Measurements from ENCODE around the gene OXSR1. TPM values are rescaled to one million over a fixed set of nuclear protein-coding genes. Genes with fewer than 3 reads are reported as not detected.
"Not testable (repeated sequence)": the region's sequence is repeated elsewhere in the genome, so short reads cannot be mapped to it uniquely, and the experiment has no call there.

Gene OXSR1
- total and polyA plus RNA-seq, 2 experiments from 2014 or later: 20.6 to 34.1 TPM

GRCh38 chr3:38281895-38282686, 116.8 kb downstream of the OXSR1 start, which contains the start of gene SLC22A14:
Gene SLC22A14, plus strand, starts transcription at chr3:38282294. Its CDS starts 23,733 bp downstream, at chr3:38306027.
- no peaks in the 10 kb centered on the region for H3K9me3 ChIP-seq (ENCODE audit: low read depth)
- no peak within 1 kb of the TSS for H3K4me3 ChIP-seq
- no peaks in the 10 kb centered on the region for H3K4me1 ChIP-seq (ENCODE audit: low read depth)
- no peaks in the 10 kb centered on the region for H3K27me3 ChIP-seq
- TF ChIP-seq, protein P1, sequence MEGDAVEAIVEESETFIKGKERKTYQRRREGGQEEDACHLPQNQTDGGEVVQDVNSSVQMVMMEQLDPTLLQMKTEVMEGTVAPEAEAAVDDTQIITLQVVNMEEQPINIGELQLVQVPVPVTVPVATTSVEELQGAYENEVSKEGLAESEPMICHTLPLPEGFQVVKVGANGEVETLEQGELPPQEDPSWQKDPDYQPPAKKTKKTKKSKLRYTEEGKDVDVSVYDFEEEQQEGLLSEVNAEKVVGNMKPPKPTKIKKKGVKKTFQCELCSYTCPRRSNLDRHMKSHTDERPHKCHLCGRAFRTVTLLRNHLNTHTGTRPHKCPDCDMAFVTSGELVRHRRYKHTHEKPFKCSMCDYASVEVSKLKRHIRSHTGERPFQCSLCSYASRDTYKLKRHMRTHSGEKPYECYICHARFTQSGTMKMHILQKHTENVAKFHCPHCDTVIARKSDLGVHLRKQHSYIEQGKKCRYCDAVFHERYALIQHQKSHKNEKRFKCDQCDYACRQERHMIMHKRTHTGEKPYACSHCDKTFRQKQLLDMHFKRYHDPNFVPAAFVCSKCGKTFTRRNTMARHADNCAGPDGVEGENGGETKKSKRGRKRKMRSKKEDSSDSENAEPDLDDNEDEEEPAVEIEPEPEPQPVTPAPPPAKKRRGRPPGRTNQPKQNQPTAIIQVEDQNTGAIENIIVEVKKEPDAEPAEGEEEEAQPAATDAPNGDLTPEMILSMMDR (IDR thresholded peaks at IDR 0.05; ENCODE audit: low read depth, low read length): peak; percentile 15
- no peak for DNase-seq (ENCODE audit: low read depth in 1 of 2, low spot score in 1 of 2)
- H3K27ac ChIP-seq: no peak within 1 kb of the TSS
- no peaks in the 10 kb centered on the region for H3K36me3 ChIP-seq

DNA sequence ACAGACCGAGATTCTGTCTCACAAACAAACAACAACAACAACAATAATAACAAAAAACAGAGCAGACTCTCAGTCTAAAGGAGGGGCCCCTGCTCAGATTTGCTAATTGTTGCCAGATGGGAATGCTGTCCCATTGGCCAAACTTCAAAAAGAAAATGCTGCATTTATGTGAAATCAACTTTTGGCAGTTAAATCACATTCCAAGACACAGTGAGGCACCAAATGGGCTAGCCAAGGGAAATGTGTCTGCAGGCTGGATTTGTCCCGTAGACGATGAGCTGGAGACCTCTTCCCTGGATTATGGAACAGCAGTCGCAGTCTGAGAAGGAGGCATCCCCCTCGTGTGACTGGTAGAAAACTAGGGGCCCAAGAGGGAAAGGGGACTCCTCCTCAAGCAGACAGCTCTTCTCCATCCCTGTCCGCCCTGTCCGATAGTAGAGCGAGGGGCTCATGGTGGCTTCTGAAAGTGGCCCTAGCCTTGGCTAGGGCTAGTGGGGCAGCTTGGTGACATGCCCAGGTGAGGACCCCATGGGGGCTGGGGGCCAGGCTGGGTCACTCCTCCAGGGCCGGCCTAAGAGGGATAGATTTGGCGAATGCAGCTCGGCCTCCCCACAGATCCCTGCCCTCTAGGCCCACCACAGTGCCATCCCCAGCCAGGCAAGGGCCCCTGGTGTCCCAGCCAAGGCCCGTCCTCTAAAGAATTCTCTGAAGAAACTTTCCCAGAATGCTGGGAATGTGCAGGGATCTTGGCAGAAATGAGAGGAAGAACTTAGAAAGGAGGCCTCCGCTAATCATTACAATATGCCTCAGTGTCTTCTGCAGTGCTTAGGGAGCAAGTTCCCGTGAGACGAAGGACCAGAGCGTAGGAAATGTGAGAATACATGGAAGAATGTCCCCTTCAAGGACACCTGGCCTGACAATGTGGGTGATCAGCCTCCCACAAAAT, 118.7 kb downstream of the OXSR1 start:
- no peak overlapping the region for H3K27ac ChIP-seq
- no peak overlapping the region for H3K4me3 ChIP-seq
- no peaks in the 10 kb centered on the region for H3K9me3 ChIP-seq (ENCODE audit: low read depth)
- H3K4me1 ChIP-seq (ENCODE audit: low read depth): no peaks in the 10 kb centered on the region
- no peaks in the 10 kb centered on the region for H3K36me3 ChIP-seq
- H3K27me3 ChIP-seq: no peaks in the 10 kb centered on the region
- TF ChIP-seq, protein P1 (IDR thresholded peaks at IDR 0.05; ENCODE audit: low read depth, low read length): no peak
- peak in 1 of 2 donors; percentile 71 for DNase-seq (ENCODE audit: low read depth in 1 of 2, low spot score in 1 of 2)

DNA sequence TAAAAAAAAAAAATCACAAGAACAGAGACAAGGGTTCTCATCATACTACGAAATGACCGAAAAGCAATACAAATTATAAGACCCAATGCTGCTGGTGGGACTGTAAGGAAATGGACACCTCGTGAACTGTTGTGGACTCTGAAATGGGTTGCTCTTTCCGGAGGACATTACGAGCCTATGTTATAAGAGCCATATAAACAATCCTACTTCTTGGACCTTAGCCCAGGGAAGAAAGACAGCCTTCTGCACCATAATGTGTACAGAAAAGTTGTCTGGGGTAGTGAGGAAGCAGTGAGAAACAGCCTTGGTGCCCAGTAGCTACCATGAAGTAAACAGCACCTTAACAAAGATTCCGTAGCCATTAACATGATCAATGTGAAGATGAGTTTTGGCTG, 119.4 kb downstream of the OXSR1 start:
- TF ChIP-seq, protein P1 (IDR thresholded peaks at IDR 0.05; ENCODE audit: low read depth, low read length): no peak
- Histone ChIP-seq H3K9me3 (ENCODE audit: low read depth) (no peaks in the 10 kb centered on the region), H3K27ac (no peak overlapping the region), H3K27me3 (no peaks in the 10 kb centered on the region), H3K4me1 (ENCODE audit: low read depth) (no peaks in the 10 kb centered on the region), H3K36me3 (no peaks in the 10 kb centered on the region), H3K4me3 (no peak overlapping the region)
- DNase-seq (ENCODE audit: low read depth in 1 of 2, low spot score in 1 of 2): no peak

- H3K27me3 ChIP-seq; H3K36me3 ChIP-seq; H3K4me1 ChIP-seq (ENCODE audit: low read depth); DNase-seq (ENCODE audit: low read depth in 1 of 2, low spot score in 1 of 2); H3K27ac ChIP-seq; H3K4me3 ChIP-seq; H3K9me3 ChIP-seq (ENCODE audit: low read depth): not testable (repeated sequence)
Measured at GRCh38 chr3:38289286-38290217, 124.2 kb downstream of the OXSR1 start.

- H3K4me1 ChIP-seq (ENCODE audit: low read depth); H3K4me3 ChIP-seq; H3K27me3 ChIP-seq; H3K9me3 ChIP-seq (ENCODE audit: low read depth); H3K36me3 ChIP-seq; DNase-seq (ENCODE audit: low read depth in 1 of 2, low spot score in 1 of 2); H3K27ac ChIP-seq: not testable (repeated sequence)
Measured at GRCh38 chr3:38297053-38297452, 131.7 kb downstream of the OXSR1 start.

GRCh38 chr3:38297537-38297936, 132.2 kb downstream of the OXSR1 start:
- Histone ChIP-seq H3K36me3 (no peaks in the 10 kb centered on the region), H3K27me3 (no peaks in the 10 kb centered on the region), H3K9me3 (ENCODE audit: low read depth) (no peaks in the 10 kb centered on the region), H3K4me1 (ENCODE audit: low read depth) (no peaks in the 10 kb centered on the region), H3K4me3 (no peak overlapping the region), H3K27ac (no peak overlapping the region)
- DNase-seq (ENCODE audit: low read depth in 1 of 2, low spot score in 1 of 2): no peak
- TF ChIP-seq, protein P1 (IDR thresholded peaks at IDR 0.05; ENCODE audit: low read depth, low read length): no peak

Measured in cardiac muscle cell (in vitro differentiated cells and primary cell).